AG09309 (cell line): Measurements from ENCODE around the gene ALOX15B.

Experiments
- DNase-seq: peaks from one replicate; pipeline ENCODE4 v3.0.0-alpha.2; 2010; ENCODE audit warnings: low read depth
- H3K4me3 ChIP-seq: 2 replicates; pipeline ENCODE4 v1.5.1; 2011; ENCODE audit warnings: mild to moderate bottlenecking, low read depth, low read length, moderate library complexity; ENCODE audit not compliant: control insufficient read depth
- TF ChIP-seq, protein P1 (sequence below): IDR thresholded peaks from 2 replicates; pipeline ENCODE4 v1.5.1; 2011; ENCODE audit warnings: mild to moderate bottlenecking, low read depth, low read length, inconsistent platforms; ENCODE audit not compliant: insufficient read depth, control insufficient read depth; ENCODE audit errors: missing control alignments

The ALOX15B gene

DNA sequence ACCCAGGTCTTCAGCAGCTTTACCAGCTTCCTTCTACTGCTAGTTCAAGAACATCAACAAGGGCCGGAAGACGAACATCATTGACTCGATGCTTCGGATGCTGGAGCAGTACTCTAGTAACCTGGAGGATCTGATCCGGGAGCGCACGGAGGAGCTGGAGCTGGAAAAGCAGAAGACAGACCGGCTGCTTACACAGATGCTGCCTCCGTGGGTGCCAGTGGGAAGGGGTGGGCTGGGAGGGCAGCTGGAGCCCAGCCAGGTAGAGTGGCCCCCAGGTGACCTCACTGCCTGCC is 24.4 kb upstream of the ALOX15B start:
- DNase-seq, result no peak
- TF ChIP-seq, protein P1, sequence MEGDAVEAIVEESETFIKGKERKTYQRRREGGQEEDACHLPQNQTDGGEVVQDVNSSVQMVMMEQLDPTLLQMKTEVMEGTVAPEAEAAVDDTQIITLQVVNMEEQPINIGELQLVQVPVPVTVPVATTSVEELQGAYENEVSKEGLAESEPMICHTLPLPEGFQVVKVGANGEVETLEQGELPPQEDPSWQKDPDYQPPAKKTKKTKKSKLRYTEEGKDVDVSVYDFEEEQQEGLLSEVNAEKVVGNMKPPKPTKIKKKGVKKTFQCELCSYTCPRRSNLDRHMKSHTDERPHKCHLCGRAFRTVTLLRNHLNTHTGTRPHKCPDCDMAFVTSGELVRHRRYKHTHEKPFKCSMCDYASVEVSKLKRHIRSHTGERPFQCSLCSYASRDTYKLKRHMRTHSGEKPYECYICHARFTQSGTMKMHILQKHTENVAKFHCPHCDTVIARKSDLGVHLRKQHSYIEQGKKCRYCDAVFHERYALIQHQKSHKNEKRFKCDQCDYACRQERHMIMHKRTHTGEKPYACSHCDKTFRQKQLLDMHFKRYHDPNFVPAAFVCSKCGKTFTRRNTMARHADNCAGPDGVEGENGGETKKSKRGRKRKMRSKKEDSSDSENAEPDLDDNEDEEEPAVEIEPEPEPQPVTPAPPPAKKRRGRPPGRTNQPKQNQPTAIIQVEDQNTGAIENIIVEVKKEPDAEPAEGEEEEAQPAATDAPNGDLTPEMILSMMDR, result no peak
- no peak overlapping the region for H3K4me3 ChIP-seq

DNA sequence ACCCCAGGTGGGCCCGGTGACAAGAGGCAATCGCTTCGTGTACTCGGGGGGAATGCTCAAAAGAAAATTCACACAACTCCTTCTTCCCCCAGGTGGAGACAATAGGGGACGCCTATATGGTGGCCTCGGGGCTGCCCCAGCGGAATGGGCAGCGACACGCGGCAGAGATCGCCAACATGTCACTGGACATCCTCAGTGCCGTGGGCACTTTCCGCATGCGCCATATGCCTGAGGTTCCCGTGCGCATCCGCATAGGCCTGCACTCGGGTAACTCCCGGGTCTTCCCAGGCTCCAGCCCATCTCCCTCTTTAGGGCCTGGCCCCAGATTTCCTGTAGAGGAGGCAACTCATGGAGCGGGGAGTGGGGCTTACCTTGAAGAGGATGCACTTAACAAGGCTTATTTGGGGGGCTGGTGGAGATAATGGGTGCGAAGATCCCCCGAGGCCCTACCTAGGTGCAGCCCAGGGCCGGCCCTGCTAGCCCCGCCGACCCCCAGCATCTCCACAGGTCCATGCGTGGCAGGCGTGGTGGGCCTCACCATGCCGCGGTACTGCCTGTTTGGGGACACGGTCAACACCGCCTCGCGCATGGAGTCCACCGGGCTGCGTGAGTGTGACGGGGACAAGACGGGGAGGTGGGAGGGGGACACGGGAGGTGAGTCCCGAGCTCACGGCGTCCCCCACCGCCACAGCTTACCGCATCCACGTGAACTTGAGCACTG is 23.5 kb upstream of the ALOX15B start:
- H3K4me3 ChIP-seq, result no peak overlapping the region
- DNase-seq, result no peak
- TF ChIP-seq, protein P1, result no peak

- DNase-seq, result no peak
- peak overlapping the region; percentile 22 for H3K4me3 ChIP-seq
- TF ChIP-seq, protein P1, result no peak
Measured at GRCh38 chr17:8015957-8016631, 22.8 kb upstream of the ALOX15B start.

GRCh38 chr17:8016632-8017424 is 22.0 kb upstream of the ALOX15B start:
- no peak for DNase-seq
- TF ChIP-seq, protein P1, result peak; percentile 51
- no peak overlapping the region; the same call in 1 of the 2 replicates for H3K4me3 ChIP-seq

DNA sequence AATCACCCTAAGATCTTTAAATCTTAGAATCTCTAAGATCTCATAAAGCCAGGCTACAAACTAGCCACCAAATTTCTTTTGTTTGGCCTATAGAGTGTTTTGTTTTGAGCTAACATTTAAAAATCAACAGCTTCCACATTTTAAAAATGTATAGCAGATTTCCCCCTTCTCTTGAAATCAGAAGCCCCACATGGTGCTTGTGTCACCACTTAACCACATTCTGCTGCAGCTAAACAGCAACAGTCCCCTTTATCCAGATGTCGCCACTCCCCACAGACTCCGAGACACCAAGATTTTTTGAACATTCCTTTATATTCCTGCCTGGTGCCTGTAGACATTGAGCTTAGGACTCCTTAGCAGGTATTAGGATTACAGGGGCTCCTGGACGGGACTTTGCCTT is 20.4 kb upstream of the ALOX15B start:
- TF ChIP-seq, protein P1, result no peak
- no peak for DNase-seq

DNA sequence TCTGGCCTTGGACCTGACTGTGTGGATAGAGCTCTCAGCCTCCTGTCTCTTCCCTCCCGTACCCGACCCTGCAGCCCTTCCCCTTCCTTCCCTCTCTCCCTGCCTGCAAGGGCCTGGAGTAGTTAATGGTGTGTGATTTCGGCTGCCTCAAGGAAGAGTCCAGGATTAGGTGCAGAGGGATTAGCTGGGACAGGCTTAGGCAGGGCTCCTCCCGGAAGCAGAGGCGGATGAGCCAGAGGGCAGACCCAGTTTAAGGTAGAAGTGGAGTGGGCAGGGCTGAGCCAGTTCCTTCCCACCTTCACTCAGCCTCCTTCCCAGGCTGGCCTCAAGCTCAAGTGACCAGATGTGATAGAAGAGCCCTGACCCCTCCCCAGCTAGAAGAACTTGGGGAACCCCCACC is 19.7 kb upstream of the ALOX15B start:
- TF ChIP-seq, protein P1, result no peak
- DNase-seq, result no peak
- H3K4me3 ChIP-seq, result no peak overlapping the region

More for the DNA sequence above, 20.4 kb upstream of the ALOX15B start:
- H3K4me3 ChIP-seq, result no peak overlapping the region
